NCI-H1048 (cell line): ENCODE data around the gene RAD51B.
"Not testable (repeated sequence)": the region's sequence is repeated elsewhere in the genome, so short reads cannot be mapped to it uniquely, and the experiment has no call there.

Source experiments
- DNase-seq: peaks from one replicate; lab custom pipeline; 2025; lab: John Stamatoyannopoulos, UW

The RAD51B gene

DNA sequence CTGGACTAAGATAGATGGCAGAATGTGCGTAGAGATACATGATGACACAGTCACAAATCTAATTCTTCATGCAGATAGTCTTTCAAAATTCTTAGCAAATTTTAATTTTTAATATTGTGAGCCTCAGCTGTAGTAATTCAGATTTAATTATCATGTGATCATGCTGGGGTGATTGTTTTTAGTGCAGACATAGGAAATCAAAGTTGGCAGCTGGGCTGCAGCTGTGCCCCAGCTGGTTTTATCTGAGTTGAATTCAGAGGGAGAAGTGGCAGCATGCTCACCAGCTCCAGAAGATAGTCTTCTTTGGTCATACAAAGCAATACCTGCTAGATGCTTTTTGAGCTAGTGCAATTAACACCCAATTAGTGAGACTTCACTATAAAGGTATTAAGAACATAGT is 292.9 kb downstream of the RAD51B start:
- no peak for DNase-seq

DNA sequence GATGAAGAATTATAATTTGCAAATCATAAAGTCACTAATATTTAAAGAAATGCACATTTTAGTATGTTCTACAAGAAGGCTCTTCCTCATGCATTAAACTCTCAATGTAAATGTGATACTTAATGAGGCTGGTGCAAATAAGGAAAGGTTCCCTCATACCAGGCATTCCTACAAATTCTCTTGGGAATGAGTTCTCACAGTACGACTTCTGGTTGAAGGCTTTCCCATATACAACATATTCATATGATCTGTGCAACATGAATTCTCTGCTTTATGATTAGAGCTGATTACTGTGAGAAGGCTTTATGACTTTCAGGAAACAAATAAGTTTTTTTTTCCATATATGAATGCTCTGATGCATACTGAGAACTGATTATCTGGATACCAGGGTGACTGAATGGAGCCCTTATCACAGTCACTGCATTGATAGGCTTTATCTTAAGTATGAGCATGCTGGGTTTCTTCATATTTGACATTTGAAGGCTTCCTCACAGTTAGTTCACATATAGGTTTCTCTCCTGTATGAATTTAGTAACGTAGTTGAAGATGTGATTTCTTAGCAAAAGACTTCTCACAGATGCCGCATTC is 293.9 kb downstream of the RAD51B start:
- no peak for DNase-seq

DNA sequence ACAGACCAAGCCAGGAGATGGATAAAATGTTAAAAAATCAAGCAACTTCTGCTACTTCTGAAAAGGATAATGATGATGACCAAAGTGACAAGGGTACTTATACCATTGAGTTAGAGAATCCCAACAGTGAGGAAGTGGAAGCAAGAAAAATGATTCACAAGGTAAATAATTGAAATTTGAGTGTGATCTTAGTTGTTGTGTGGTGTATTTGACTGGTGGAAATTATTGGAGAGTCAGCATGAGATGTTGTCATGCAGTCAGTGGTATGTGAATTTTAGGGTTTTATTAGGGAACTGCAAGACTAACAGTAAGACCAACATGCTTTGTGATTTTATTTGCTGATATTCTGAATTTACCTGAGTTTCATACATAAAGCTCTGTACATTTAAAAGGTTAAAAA is 296.4 kb downstream of the RAD51B start:
- not testable (repeated sequence) for DNase-seq

DNA sequence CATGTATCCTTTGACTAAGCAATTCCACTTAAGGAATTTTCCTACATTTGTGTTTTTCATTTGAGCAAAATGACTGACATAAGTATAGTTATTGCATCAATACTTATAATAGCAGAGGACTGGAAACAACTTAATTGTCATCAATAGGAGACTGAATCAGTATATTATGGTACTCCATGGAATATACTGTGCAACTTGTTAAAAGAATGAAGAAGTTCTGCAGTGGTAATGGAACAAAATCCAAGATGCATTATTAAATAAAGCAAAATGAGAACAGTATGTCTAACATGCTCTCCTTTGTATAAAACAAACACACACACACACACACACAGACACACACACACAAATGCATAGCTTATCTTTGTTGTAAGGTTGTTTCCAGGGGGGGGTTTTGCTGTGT is 303.1 kb downstream of the RAD51B start:
- DNase-seq = no peak

DNA sequence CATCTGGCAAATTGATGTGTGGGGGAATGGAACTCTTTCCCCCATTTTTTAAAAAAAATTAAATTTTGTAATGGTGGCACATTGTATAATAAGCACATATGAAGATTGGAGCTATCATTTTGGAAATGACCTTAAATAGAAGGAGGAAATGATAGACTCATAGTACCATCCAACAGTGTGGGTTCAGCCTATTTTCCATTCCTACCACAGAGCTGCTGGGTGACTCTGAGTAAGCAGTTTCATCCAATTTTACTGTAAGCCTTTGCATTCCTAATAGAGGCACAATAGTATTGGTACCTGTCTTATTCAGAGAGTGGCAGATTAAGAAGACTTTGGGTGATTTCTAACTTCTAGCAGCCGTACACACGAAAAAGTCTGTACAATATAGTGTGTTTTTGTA is 304.5 kb downstream of the RAD51B start:
- DNase-seq = no peak

DNA sequence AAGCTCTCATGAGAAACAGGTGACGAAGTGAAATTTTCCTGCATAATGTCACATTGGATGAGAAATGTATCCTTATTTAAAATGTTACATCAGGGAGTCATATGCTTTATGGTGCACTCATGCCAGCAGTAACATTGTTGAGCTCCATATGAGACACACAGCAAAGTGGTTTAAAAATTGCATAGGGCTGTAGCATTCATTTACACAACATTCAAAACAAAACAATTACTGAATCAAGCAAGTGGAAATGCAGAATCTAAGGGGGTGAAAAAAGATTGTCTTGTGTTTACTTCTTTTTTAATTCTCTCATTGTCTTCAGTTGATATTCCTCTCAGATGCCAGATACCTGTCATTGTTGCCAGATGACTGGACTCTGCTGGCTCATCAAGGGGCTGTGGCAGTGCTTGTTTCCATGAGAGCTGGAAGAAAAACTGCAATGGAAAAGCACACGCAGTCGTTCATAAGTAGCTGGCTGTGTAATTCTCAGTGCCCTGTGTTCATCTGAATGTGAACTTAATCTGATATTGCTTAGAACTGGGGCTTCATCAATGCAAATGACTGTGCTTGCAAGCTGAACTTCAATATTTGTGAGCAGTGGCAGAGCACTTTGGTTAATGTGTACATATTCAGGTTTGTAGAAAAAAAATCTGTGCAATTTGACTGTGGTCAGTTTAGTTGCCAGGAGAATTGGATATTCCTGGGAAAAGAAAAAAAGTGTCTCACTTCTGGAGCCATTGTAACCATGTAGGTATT is 305.6 kb downstream of the RAD51B start:
- no peak for DNase-seq

DNA sequence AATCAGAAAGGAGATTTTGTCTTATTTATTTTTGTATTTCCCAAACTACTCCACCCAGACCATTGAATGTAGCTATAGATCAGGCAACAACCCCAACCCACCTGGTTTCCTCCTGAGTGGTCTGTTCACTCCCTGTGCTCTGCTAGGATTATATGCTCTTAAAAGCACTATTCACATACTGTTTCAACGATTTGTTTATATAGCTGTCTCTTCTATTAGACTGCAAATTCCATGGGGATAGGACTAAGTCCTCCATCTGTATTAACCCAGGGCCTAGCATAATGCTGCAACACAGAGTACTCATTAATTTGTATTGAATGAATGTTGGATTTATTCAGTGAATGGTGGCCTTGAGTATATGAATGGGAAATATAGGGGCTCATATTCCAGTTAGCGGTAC is 307.6 kb downstream of the RAD51B start:
- no peak for DNase-seq

DNA sequence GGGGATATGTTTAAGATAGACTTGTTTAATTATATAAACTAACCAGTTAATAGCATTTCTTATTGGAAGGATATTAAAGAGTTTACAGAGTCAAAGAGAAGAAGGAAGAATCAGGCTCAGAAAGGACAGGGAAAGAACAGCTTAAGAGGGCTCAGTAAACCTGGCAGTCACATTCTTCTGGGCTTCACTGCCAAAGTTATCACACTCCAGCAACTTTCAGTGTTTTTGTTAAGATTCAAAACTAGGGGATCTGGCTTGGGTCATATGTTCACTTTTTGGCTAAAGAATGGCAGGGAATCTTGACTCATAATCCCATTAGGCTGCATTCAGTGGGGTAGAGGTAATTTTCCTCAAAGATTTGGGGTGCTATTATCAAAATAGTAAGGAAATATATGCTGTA is 312.3 kb downstream of the RAD51B start:
- no peak for DNase-seq

DNA sequence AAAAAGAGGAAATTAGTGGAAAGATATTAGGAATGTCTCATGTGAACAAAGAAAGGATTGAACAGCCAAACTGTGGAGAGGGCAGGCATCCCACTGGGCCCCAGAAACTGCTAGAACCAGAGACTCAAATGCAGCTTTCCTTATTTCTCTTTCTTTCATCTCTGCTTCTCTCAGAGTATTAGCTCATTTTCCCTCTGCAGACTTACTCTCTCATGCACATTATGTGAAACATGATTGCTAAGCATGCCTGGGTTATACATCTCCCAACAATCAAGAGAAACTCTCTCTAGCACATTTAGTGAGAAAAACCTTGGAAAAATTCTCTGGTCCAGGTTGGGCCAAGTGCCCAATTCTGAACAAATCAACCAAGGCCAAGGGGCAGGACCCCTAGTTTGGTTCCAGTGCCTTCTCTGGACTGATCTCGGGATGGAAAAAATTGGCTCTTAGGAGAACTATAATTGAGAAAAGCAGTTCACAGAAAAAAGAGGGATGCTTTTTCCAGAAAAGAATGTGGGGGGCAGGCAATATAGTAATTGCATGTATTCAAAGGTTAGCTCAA is 313.1 kb downstream of the RAD51B start:
- DNase-seq = no peak

DNA sequence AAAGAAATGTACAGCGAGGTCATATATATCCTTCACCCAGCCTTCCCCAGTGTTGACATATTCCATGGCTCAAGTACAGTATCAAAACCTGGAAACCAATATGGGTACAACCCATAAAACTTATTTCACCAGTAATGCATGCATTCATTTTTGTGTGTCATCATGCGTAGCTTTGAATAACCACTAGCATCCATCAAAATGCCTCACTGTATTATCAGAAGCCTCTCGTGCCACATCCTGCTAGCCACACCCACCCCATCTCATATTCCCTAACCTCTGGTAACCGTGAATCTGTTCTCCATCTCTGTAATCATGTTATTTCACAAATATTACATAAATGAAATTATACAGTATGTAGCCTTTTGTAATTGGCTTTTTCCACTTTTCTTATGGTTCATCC is 314.3 kb downstream of the RAD51B start:
- DNase-seq = no peak

DNA sequence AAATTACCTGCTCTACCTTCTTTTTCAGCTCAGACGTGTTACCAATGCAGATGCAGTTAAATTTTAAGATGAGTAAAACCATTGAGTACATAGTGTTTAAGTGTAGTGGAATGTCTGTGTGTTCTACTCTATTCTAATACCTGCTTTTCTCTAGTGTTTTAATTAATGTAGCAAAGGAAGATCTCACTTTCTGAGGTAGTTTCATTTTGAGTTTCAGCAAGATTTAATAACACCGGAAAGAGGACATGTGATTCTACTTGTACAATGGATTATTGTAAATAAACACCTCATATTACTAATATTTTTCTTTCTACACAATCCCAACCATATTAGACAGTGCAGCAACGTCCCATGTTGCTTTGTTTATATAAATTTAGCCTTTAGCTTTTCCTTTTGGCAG is 315.4 kb downstream of the RAD51B start:
- no peak for DNase-seq

DNA sequence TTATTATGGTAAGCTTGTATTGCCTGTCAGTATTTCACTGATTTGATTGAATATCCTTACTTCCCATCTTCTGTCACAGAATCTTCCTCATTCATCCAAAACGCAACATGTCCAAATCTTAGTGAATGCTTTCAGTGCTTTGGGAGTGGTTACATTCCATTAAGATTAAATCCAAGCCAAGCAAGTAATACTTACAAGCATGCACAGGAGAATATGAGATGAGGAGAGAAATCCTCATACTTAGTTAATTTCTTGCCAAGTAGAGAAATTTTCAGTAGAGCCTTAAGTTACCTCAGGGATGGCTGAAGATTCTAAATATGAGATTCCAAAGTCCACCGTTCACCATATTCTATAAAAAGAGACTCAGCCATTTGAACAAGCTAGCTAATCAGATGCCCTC is 316.0 kb downstream of the RAD51B start:
- no peak for DNase-seq

DNA sequence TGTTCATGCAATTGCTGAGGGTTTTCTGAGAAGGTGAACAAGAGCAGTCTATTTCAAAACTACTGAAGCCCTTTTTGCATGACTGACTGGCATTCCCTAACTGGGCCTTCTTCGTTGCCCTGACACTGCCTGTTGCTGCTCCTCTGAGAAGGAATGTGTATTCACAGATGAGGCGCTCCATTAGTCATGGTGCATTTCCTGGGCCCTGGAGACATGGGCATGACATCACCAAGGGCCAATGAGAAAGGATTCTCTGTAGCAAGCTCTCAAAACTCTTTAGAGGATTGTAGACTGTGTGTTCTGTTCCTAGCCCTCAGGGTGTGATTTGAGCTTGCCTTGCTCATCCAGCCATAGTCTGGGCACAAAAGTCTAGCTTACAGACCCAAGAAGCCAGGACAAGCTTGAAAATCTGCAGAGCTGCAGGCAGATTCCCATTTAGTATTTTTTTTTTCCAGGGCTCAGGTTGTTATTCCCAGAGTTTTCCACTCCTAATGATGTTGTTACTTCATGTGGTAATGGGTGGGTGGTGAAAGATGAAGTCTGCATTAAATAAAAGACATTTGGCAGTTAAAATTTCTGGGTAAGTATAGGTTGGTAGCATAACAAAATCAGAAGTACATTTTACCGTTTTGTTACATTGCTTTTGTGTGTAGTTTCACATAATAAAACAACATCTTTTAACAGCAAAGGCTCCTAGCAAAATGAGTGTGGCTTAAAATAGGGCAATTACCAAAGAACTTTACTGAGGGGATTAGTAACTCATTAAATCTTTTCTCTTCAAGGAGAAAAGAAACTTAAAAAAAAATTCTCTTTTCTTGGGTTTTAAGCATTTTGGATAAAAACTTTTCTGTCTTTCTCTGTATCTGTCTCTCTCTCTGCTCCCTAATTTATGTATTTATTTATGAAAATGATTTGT is 318.4 kb downstream of the RAD51B start:
- DNase-seq = peak; percentile 59

DNA sequence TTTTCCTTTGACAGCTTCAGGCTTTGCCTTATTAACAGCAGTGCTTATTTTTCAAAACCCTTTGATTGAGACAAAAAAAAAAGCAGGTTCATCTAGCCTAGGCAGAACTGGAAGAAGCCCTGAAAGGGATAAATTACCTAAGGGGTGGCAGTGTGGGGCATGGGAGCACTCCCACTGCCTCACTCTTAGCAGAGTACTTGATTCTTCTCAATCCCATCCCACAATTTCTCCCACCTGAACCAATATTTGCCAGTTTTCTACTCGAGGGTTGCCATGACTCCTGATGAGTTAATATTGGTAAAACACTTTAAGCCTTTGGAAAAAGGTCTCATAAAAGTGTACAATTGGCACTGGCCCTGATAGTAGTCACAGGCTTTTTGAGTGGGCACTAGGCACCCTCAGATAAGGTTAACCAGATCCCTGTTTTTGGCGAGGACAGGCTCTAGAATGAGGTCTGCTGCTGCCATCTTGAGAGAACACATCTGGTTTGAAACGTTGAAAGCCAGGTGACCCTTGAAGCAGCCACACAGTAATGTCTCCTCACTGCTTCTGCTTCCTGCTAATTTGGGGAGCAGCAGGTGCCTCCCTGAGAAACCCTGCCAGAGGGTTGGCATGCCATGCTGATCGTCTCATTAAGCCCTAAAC is 320.0 kb downstream of the RAD51B start:
- DNase-seq = no peak

DNA sequence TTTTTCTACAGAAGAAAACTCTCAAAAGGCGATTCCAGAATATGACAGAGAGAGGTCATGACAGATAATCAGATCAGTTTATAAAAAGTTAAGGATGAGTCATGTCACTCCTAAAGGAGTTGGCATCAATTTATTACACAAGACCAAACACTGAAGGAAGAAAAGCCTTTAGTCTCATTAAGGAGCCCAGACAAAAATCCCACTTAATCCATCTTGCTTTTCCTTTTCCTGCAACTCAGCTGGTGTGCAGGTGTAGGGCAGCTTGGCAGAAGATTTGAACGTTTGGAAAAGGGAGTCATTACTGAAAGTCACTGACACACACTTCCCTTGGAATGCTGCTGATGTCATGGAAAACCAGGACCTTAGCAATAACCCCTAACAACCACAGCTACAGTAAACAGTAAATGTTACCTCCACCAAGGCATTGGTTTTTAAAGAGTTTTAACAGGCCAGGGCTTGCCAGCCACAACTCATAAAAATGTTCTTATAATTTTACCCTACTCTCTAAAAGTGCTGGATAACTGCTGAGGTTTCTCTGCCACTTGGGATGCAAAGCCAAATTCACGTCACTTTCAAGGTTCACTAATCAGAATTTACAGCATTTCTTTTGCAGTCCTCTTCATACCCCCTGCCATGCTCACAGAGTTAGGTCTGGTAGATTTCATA is 320.6 kb downstream of the RAD51B start:
- DNase-seq = peak; percentile 27

DNA sequence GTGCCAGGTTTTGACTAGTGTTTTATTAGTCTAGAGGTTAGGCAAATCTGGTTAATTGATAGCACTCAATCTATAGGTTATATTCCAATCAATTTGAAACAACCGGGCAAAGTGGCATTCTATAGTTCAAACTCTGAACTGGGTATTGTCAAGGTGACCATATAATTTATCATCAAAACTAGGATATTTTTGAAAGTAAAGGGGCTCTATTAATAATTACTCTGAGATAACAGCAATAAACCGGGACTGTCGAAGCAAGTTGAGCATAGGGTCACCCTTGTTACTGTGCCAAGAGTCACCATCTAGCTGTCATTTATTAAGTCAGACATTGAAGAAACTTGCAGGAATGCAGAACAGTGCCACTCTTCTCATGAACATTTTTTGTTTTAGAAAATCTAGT is 321.2 kb downstream of the RAD51B start:
- DNase-seq = no peak

DNA sequence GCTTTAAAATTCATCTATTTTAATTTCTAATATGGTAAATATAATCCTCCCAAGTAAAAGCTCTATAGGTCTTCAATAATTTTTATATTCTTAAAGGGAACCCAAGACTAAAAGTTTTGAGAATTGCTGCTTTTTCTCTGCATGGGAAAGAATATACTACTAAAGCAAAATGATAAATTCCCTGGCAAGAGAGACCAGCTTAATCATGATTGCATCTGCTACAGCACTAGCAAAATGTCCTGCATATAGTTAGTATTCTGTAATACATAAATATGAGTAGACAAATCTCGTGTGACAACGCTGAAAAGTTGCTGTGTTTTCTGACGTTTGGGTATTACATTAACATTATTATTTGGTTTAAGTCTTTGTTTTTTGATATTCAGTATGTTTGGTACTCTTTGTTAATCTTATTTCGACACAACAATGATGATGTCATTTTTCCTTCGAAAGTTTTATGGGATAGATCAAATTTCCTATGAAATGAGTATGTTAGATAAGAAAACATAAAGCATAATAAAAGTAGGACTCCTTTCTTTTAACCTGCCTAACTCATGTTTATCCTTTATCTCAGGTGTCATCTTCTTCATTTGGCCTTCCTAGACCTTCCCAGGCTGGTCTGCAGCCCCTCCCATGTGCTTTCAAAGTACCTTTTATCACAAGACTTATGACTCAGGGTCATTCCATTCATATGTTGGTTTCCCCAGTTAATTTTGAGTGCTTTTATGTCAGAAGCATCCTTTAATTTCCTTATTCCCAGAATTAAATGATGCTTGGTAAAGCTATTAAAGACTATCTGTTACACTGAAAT is 321.9 kb downstream of the RAD51B start:
- DNase-seq = no peak

DNA sequence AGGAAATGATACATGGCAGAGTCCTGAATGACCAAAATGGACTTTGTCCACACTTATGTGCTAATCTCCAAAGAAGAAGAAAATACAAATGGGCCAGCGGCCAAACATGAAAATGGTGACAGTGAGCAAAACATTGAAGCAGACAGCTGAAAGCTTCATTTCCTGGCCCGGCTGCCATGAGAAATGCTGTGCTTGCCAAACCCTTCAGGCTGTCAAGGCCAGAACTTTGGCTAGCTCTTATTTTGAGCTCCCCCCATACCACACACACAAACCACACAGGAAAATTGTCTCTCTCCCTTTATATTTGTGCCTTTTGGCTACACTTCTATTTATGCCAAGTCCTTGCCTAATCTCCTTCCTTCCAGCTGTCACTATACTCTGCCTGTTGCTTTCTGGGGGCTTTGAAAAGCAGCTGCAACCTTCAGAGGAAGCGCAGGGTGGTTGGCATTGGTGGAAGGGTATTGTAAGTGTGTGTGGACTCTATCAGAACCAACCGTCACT is 323.8 kb downstream of the RAD51B start:
- no peak for DNase-seq

DNA sequence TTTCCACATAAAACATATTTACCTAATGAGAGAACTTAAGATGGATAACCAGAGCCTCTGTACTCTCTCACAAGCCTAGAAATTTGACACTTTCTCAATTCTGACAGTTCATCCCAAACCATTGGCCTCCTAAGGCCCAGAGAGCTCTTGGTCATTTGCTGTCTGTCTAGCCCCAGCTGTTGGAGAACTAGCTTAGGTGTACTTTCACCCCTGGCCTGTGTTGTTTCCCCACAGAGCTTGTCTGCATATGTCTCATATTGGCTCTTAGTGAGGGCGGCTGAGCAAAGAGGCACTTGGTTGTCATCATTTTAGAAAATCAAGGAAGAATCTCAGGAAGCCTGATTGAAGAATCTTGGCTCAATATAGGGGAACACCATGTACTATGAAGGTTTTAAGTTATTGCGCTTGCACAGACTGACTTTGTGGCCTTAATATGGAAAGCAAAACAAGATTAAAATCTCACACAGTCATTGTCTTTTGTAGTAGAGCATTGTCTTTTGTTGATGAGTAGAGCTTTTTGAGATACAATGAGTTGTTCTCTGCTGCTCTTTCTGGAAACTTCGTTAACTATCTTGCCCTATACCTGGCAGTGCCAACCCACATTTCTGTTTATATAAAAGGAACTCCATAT is 324.6 kb downstream of the RAD51B start:
- DNase-seq = no peak

DNA sequence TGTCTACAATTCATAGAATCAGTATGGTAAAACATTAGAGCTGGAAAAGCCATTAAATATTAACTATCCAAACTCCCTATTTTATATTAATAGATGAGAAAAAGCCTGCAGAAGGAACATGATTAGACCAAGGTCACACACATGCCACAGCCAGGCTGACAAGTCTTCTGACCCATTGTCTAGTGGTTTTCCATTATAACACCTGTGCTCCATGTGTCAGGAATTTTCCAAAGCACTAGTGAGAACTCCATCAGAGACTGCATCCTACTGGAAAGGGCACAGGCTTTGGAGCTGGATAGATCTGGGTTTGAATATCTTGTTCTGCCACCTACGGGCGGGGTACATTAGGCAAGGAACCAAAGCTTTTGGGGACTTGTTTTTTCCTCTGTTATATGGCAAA is 325.5 kb downstream of the RAD51B start:
- DNase-seq = no peak
